Measurements from ENCODE around the gene CCDC24.

CCDC24 gene

DNA sequence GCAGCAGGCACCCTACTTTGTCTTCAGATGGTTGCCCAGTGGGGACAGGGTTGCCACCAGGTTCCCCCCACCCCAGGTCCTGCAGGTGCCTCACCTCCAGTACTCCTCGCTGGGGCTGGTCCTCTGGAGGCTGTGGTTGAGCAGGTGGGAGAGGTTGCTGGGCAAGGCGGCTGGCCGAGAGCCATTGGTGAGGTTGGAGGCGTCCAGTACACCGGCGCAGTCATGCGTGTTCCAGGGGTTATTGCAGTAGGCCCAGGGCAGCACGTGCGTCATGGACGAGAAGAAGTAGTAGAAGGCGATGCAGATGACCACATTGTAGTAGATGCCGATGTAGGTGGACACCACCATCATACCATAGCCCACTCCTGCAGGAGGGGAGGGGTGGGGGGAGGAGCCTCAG is 16.9 kb downstream of the CCDC24 start:
- Histone ChIP-seq H3K36me3 (replicated peaks) (peaks cover 4% of the 10 kb centered on the region), H3K4me1 (no peaks in the 10 kb centered on the region), H3K4me3 (no peak overlapping the region), H3K27me3 (ENCODE audit: low read depth) (no peaks in the 10 kb centered on the region), H3K9me3 (no peaks in the 10 kb centered on the region)
- DNase-seq (ENCODE audit: low spot score in 2 of 2): no peak
- in situ Hi-C loops (cut with MboI; ENCODE audit: low sequenced_read_pairs): no loop called here

- in situ Hi-C loops (cut with MboI; ENCODE audit: low sequenced_read_pairs): no loop called here
- Histone ChIP-seq H3K4me3 (no peak overlapping the region), H3K9me3 (no peaks in the 10 kb centered on the region), H3K4me1 (no peaks in the 10 kb centered on the region), H3K27me3 (ENCODE audit: low read depth) (no peaks in the 10 kb centered on the region), H3K36me3 (replicated peaks) (no peaks in the 10 kb centered on the region; the same call in 1 of the 2 replicates)
- DNase-seq (ENCODE audit: low spot score in 2 of 2): no peak
Observed at GRCh38 chr1:44010935-44011471, 19.6 kb downstream of the CCDC24 start.

- no peak overlapping the region for H3K4me3 ChIP-seq
- H3K27me3 ChIP-seq (ENCODE audit: low read depth): no peaks in the 10 kb centered on the region
- in situ Hi-C loops (cut with MboI; ENCODE audit: low sequenced_read_pairs): no loop called here
- H3K4me1 ChIP-seq: no peaks in the 10 kb centered on the region
- no peak for DNase-seq (ENCODE audit: low spot score in 2 of 2)
- no peaks in the 10 kb centered on the region for H3K36me3 ChIP-seq (replicated peaks)
- H3K9me3 ChIP-seq: no peaks in the 10 kb centered on the region
Observed at GRCh38 chr1:44012404-44012803, 21.0 kb downstream of the CCDC24 start.

- in situ Hi-C loops (cut with MboI; ENCODE audit: low sequenced_read_pairs): no loop called here
- H3K4me1 ChIP-seq: no peaks in the 10 kb centered on the region
Observed at GRCh38 chr1:44012941-44013609, 21.7 kb downstream of the CCDC24 start.

GRCh38 chr1:44013949-44014348 is 22.6 kb downstream of the CCDC24 start:
- no peak overlapping the region for H3K4me3 ChIP-seq
- no peaks in the 10 kb centered on the region for H3K27me3 ChIP-seq (ENCODE audit: low read depth)
- DNase-seq (ENCODE audit: low spot score in 2 of 2): no peak
- H3K36me3 ChIP-seq (replicated peaks): 0 out of 2 replicates have a peak, but pooled peaks cover 3% of the 10 kb centered on the region
- H3K4me1 ChIP-seq: no peaks in the 10 kb centered on the region
- in situ Hi-C loops (cut with MboI; ENCODE audit: low sequenced_read_pairs): no loop called here
- H3K9me3 ChIP-seq: no peaks in the 10 kb centered on the region

More at GRCh38 chr1:44012941-44013609, 21.7 kb downstream of the CCDC24 start:
- no peak for DNase-seq (ENCODE audit: low spot score in 2 of 2)
- Histone ChIP-seq H3K9me3 (no peaks in the 10 kb centered on the region), H3K36me3 (replicated peaks) (0 out of 2 replicates have a peak, but pooled peaks cover 3% of the 10 kb centered on the region), H3K27me3 (ENCODE audit: low read depth) (no peaks in the 10 kb centered on the region), H3K4me3 (no peak overlapping the region)

- 0 out of 2 replicates have a peak, but pooled peaks cover 3% of the 10 kb centered on the region for H3K36me3 ChIP-seq (replicated peaks)
- in situ Hi-C loops (cut with MboI; ENCODE audit: low sequenced_read_pairs): no loop called here
- DNase-seq (ENCODE audit: low spot score in 2 of 2): no peak
- H3K4me1 ChIP-seq: no peaks in the 10 kb centered on the region
- H3K27me3 ChIP-seq (ENCODE audit: low read depth): no peaks in the 10 kb centered on the region
- no peaks in the 10 kb centered on the region for H3K9me3 ChIP-seq
- H3K4me3 ChIP-seq: no peak overlapping the region
Observed at GRCh38 chr1:44014365-44015104, 23.1 kb downstream of the CCDC24 start.

DNA sequence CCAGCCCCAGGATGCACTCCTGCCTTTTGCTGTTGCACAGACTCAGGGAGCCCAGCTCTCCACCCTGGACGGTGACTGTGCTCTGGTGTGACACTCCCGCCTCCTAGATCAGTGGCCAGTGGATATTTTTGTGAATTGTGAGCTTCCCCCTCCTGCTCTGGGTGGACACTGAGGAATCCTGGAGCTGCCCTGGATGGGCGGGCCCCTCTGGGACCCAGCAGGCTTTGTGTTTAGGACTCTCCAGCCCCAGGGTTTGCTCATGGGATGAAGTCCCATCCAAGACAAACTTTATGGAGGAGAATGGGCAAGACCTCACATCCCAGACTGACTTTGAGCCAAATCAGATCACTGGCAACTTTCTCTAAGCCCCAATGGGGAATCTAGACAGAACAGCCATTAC is 23.8 kb downstream of the CCDC24 start:
- no peak for DNase-seq (ENCODE audit: low spot score in 2 of 2)
- 0 out of 2 replicates have a peak, but pooled peaks cover 3% of the 10 kb centered on the region for H3K36me3 ChIP-seq (replicated peaks)
- no peak overlapping the region for H3K4me3 ChIP-seq
- no peaks in the 10 kb centered on the region for H3K27me3 ChIP-seq (ENCODE audit: low read depth)
- in situ Hi-C loops (cut with MboI; ENCODE audit: low sequenced_read_pairs): no loop called here
- H3K9me3 ChIP-seq: no peaks in the 10 kb centered on the region
- H3K4me1 ChIP-seq: no peaks in the 10 kb centered on the region

DNA sequence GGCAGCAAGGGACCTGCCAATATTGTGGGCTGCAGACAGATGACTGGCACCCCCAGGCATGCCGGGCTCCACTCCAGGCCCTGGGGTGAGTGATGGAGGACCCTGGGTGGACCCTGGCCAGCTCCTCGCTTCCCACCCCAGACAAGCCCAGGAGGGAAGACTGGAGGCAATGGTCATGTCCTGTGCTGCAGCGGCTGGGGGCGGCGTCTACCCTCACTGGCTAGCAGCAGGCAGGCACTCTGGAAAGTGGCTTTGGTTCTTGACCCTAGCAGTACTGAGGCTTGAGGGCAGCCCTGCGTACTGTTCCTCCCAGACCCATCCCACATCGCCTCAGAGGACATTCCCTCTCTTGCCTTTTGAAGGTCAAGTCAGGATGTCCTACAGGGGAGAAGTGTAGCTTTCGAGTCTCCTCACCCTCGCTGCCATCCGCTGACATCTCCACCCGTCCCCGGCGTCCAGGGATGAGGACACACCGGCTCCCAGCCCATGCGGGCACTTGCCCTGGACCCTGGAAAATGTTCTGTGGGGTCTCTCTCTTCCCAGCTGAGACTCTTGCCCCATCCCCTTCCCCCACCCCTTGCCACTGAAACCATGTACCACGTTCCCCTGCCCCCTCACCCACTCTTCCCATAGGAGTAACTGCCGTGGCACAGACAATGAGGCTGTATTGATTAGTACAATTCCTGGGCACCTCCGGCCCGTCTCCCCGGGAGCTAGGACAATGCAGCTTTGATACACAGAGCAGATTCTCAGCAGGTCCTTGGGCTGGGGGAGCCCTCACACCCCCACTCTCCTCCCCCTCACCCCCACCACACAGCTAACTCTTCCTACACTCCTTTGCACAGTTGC is 24.9 kb downstream of the CCDC24 start:
- no peak for DNase-seq (ENCODE audit: low spot score in 2 of 2)

GRCh38 chr1:44016890-44017400 is 25.5 kb downstream of the CCDC24 start:
- no peaks in the 10 kb centered on the region for H3K4me1 ChIP-seq
- no peaks in the 10 kb centered on the region for H3K27me3 ChIP-seq (ENCODE audit: low read depth)
- in situ Hi-C loops (cut with MboI; ENCODE audit: low sequenced_read_pairs): no loop called here
- DNase-seq (ENCODE audit: low spot score in 2 of 2): no peak
- no peak overlapping the region for H3K4me3 ChIP-seq
- peaks cover 3% of the 10 kb centered on the region; the same call in 1 of the 2 replicates for H3K36me3 ChIP-seq (replicated peaks)
- H3K9me3 ChIP-seq: no peaks in the 10 kb centered on the region

More for the DNA sequence above, 24.9 kb downstream of the CCDC24 start:
- no peaks in the 10 kb centered on the region for H3K4me1 ChIP-seq
- no peak overlapping the region for H3K4me3 ChIP-seq
- in situ Hi-C loops (cut with MboI; ENCODE audit: low sequenced_read_pairs): no loop called here
- H3K27me3 ChIP-seq (ENCODE audit: low read depth): no peaks in the 10 kb centered on the region
- H3K9me3 ChIP-seq: no peaks in the 10 kb centered on the region
- H3K36me3 ChIP-seq (replicated peaks): peaks cover 3% of the 10 kb centered on the region; the same call in 1 of the 2 replicates

DNA sequence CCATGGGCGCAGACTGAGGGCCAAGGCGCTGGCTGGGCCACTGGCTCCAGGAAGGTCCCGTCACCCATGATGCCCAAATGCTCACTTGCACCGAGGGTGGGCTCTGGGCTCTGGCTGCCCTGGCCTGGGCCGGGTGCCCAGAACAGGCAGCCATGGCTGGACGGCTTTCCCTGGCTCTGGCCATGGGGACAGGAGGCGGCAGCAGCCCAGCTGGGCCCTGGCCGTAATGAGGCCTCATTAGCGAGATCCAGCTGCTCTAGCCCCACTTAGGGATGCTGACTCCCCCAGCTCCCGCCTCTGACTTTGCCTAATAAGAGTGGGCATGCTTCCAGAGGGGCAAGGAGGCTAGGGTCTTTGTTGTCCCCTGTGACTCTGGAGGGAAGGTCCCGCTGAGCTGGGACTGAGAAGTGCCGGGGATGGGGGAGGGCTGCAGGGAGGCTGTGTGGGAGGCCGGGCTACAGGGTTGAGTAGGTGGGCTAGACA is 28.1 kb downstream of the CCDC24 start:
- in situ Hi-C loops (cut with MboI; ENCODE audit: low sequenced_read_pairs): no loop called here
- Histone ChIP-seq H3K27me3 (ENCODE audit: low read depth) (no peaks in the 10 kb centered on the region), H3K4me3 (no peak overlapping the region), H3K4me1 (no peaks in the 10 kb centered on the region), H3K36me3 (replicated peaks) (peaks cover 3% of the 10 kb centered on the region), H3K9me3 (no peaks in the 10 kb centered on the region)
- no peak for DNase-seq (ENCODE audit: low spot score in 2 of 2)

DNA sequence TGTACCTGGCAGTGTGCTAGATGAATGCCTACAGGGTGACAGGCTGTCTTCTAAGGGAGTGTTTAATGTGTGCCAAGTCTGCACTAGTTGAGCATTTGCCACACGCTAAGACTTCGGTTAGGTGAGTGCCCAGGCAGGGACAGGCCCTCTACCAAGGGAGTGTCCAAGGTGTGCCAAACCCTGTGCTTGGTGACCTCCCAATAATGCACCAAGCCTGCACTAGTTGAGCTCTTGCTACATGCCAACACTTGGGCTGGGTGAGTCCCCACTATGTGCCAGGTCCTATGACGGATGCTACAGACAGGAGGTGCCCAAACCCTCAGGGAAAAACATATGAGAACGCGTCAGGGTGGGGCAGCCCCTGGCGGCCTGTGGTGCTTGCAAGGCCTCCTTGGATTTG is 29.1 kb downstream of the CCDC24 start:
- in situ Hi-C loops (cut with MboI; ENCODE audit: low sequenced_read_pairs): no loop called here
- Histone ChIP-seq H3K4me3 (no peak overlapping the region), H3K27me3 (ENCODE audit: low read depth) (no peaks in the 10 kb centered on the region), H3K9me3 (no peaks in the 10 kb centered on the region), H3K36me3 (replicated peaks) (peaks cover 3% of the 10 kb centered on the region), H3K4me1 (no peaks in the 10 kb centered on the region)
- DNase-seq (ENCODE audit: low spot score in 2 of 2): no peak

GRCh38 chr1:44021156-44021555 is 29.8 kb downstream of the CCDC24 start:
- in situ Hi-C loops (cut with MboI; ENCODE audit: low sequenced_read_pairs): no loop called here
- no peaks in the 10 kb centered on the region for H3K4me1 ChIP-seq
- H3K9me3 ChIP-seq: no peaks in the 10 kb centered on the region
- DNase-seq (ENCODE audit: low spot score in 2 of 2): no peak
- no peak overlapping the region for H3K4me3 ChIP-seq
- peaks cover 3% of the 10 kb centered on the region for H3K36me3 ChIP-seq (replicated peaks)
- H3K27me3 ChIP-seq (ENCODE audit: low read depth): no peaks in the 10 kb centered on the region

GRCh38 chr1:44021581-44022321 is 30.4 kb downstream of the CCDC24 start:
- H3K4me3 ChIP-seq: no peak overlapping the region
- H3K27me3 ChIP-seq (ENCODE audit: low read depth): no peaks in the 10 kb centered on the region
- peaks cover 3% of the 10 kb centered on the region for H3K36me3 ChIP-seq (replicated peaks)
- H3K4me1 ChIP-seq: no peaks in the 10 kb centered on the region
- no peak for DNase-seq (ENCODE audit: low spot score in 2 of 2)
- in situ Hi-C loops (cut with MboI; ENCODE audit: low sequenced_read_pairs): no loop called here
- no peaks in the 10 kb centered on the region for H3K9me3 ChIP-seq

All from HAP-1 (cell line).